Activated CD4-positive, CD25-positive, alpha-beta regulatory T cell treated with anti-CD3 and anti-CD28 coated beads, Interleukin-2, amount 50 U/mL, for 16 hours (primary cell): Measurements from ENCODE around the gene ARHGAP18.

Experiments
- DNase-seq: peaks from one replicate; pipeline ENCODE4 v3.0.0-alpha.2; 2020; ENCODE audit warnings: low read depth, low spot score

The ARHGAP18 gene

DNA sequence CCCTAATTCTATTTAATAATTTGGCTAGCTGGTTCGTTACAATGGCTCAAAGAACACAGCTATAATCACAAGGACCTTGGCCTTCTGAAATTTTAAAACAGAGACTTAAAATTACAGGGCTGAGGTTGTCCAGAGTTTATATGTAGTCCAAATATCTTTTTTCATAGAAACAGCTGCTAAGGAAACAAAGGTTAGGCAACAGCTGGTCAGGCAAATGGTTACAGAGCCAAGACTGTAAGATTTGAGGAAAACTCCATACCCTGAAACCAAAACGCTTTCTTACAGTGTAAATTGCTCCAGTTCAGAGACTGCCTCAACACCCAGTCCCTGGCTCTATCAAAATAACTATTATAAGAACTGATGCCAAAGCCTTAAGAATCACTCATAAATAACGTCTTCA lies 9.7 kb upstream of the ARHGAP18 start:
- DNase-seq = no peak

DNA sequence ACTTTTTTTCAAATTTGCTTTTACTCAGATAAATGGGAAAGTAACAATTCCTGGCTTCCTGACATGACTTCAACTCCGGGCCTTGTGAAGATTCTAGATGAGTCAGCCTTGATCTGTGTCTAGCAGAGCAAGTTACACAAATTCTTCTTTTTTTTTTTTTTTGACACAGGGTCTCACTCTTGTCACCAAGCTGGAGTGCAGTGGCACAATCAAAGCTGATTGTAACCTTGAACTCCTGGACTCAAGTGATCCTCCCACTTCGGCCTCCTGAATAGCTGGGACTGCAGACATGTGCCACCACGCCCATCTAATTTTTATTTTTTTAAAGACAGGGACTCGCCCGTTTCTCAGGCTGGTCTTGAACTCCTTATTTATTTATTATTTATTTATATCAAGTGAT lies 7.3 kb upstream of the ARHGAP18 start:
- no peak for DNase-seq

DNA sequence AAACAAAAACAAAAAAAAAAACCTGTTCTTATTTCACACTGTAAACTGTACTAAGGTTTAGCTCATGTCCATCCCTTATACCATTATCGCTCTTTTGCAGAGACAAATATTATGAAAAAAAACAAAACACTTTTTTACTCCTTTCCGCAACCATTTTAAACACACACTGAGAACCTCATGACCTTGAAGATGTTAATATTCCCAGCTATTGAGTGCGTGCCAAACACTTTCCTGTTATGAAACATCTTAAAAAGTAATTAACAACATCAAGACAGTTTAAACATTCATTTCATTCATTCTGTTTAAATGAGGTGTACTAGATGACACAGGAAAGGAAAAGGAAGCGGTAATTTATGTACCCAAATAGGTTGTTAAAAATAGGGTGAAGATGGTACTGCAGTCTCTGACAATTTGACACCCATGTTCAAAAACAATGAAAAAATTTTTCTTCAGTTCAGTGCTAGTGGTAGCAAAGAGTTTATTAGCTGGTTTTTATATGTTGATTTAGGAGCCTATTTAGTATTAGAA lies 3.9 kb upstream of the ARHGAP18 start:
- DNase-seq = no peak

DNA sequence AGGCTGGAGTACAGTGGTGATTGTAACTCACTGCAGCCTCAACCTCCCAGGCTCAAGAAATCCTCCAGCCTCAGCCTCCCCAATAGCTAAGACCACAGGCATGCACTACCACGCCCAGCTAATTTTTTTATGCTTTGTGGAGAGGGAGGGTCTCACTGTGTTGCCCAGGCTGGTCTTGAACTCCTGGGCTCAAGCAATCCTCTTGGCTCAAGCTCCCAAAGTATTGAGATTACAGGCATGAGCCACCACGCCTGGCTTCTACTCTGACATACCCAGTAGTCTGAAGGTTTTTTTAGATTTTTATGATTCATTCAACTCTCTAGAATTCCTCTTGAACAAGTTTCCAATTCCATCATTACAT lies 1.3 kb upstream of the ARHGAP18 start:
- DNase-seq = no peak

DNA sequence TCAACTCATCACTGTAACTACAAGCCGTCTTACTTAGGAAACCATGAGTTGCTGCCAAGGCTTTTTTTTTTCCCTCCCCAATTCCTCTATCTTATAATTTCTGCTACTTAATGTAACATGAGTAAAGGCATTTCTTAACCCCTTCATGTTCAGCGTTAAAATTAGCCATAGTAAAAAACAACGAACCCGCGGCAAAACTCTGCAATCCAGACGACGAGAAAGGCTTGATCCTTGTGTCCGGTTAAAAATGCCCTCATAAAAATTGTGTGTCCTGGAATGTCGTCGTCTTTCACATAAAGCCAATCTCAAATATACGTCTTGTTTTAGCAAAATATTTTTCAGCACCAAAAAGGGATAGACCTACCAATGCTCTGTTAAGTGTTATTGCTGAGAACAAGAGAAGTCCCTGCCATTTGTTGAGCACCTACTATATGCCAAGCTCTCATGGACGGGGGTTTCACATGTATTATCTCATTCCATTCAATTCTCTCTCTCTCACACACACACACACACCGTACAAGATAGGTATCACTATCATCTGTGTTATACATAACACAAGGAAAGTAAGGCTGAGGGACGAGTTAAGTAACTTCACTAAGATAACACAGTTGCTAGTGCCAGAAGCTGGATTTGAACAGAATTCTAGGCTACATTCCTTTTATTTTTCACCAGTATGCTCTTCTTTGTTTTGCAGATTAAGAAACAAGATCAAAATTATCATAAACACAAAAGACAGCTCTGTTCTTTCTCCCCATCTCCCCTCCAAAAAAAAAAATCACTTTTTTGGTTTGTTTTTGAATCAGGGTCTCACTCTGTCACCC lies 683 bp upstream of the ARHGAP18 start:
- no peak for DNase-seq

DNA sequence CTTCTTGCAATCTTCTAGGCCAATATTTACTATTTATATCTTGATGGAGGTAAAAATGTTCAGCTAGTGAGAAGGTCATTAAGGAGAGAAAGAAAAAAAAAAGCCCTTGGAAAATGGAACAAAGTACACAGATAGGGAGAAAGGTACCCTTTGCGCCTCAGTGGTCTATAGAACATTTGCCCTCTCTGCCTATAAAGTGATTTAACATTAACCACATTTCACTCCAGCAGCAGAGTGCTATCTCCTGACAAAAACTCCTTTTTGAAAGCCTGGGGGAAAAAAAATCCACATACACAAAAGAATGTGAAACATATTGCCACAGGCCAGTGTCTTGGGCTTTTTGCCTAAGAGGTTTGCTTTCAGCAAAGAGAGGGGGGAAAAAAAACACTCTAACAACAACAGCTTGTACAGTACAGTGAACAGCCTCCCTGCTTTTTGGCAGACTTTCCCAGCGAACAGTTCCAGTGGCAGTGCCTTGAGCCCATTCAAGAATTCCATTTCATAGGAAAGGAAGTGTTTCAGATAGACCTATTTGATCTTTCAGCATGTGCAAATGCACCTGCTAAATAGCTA lies 695 bp downstream of the ARHGAP18 start:
- no peak for DNase-seq

DNA sequence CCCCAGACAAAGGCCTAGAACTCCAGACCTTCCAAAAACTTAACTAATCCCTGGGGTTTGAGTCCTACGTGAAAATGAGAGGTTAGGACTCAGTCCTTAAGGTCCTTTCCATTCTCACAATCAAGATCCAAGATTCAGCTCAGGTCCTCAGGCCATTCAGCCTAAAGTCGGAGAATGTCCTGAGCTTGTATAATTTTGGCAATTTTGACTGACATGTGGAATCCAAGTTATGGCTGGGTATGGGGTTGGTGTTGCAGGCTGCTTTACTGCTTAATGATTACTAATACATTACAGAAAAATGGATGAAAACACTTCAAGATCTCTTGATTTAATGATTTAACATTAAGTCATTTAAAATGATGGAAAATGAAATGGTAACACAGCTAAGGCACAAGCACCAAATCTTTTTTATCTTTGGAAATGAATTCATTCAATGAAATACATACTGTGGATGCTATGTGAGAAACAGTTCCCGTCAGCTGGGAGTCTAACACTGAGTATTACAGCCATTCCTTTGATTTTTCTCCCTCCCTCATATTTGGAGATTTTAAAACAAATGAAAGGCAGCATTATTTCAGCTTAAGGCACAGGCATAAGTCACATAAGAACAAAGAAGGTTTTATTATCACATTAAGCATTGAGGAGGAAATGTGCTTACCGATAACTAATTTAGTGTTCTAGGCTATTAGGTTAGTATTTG lies 1.3 kb downstream of the ARHGAP18 start:
- DNase-seq = no peak

DNA sequence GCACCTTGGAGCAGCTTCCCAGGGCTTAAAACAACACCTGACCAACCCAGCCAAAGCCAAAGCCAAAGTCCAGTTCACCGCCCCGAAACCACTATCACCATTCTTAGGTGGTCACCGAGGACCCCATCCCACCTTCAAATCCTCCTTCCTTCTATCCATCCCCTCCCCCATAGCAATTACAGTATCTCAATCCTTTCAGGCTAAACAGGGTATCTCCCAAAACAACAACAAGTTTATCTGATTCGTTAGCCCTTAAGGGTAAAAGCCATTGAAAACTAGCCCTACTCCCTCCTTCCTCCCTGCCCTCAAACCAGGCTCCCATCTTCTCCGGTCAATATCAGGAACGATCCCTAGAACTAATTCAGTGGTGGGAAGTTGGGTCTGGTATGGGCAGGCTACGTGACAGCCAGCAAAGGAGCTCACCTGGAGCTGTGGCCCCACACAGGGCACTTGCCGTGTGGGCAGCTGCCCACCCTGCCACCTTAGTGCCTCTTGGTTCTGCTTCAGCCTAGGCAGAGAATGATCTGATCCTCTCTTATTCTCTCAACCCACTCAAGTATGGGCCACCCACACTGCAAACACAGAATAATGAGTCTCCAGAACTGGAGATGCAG lies 2.0 kb downstream of the ARHGAP18 start:
- DNase-seq = no peak

DNA sequence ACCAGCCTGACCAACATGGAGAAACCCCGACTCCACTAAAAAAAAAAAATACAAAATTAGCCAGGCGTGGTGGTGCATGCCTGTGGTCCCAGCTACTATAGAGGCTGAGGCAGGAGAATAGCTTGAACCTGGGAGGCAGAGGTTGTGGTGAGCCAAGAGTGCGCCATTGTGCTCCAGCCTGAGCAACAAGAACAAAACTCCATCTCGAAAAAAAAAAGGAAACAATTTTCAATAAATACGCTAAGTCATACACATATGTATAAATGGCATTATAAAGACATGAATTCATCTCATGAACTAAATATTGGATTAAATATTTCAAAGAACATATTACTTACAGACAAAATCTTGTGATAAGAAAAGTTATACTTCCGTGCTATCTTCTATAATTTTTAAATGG lies 2.9 kb downstream of the ARHGAP18 start:
- DNase-seq = no peak

DNA sequence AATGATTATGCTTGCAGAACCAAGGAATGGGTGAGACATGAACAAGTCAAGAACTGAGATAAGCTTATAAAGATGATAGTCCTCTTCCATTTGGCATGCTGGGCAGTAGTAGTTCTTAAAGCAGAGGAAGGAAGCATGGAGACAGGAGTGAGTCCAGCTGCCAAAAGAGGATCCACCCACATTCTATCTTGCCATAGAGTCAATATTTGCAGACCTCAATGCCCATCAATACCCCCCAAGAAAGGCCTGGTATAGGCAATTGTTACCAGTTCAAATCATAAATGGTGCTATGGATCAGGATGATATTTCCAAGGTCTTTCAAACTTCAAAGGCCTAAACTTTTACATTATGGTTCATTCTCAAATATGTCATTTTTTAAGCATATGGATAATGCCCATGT lies 4.8 kb downstream of the ARHGAP18 start:
- no peak for DNase-seq

DNA sequence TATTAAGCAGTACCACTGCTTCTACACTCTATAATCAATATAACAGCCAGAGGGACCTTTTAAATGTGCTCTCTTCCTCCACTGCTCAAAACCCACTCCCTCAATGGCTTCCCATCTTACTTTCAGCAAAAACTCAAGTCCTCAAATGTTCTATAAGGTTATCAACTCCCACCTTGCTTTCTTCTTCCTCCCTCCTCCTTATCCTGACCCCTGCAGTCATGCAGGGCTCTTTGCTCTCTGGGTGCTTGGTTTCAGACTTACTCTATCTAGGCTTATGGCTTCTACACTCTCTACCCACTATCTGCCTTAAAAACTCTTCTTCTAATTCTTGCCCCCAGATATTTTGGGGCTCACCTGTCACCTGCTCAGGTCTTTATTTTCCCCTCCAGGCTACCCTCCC lies 5.3 kb downstream of the ARHGAP18 start:
- no peak for DNase-seq

DNA sequence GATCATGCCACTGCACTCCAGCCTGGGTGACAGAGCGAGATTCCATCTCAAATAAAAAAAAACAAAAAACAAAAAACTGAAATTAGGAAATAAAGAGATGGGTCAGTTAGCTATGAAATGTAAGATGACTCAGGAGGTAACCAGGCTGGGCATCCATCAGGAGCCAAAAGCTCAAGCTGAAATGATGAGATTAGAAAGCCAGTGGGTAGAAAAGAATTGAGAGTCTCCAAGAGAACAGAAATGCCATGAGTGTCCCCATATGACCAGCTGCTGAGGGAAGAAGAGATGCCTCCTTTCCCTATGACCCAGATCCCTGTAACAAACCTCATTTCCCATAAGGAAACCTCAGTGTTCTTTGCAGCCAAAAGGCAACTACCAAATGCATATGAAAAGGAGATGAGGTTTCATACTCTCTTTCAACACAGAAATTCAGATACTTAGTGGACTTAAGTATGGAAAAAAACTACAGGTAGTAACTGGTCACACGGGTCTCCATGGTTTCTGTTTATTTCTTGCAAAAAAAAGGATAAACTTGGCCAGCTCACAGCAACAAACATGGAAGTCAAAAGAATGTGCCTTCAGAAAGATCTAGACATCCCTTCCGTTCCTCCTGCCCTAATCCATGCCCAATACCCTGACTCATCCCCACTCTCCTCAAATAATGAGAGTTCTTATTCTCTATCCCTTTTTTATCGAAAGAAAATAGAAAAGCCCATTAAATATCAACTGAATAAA lies 8.1 kb downstream of the ARHGAP18 start:
- DNase-seq = no peak

DNA sequence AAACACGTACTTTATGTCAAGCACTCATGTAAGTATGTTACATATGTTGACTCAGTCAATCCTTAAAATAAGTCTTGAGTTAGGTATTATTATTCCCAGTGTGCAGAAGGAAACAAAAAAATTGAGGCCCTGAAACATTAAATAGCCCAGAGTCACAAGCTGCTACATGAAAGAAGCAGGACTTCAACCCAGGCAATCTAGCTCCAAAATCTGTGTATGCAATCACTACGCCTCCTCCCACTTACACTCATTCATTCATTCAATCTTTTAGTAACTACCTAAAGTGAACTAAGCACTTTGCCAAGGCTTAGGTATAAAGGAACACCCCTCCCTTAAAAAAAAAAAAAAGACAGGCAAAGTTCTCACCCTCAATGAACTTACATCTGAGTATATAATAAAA lies 9.3 kb downstream of the ARHGAP18 start:
- no peak for DNase-seq

DNA sequence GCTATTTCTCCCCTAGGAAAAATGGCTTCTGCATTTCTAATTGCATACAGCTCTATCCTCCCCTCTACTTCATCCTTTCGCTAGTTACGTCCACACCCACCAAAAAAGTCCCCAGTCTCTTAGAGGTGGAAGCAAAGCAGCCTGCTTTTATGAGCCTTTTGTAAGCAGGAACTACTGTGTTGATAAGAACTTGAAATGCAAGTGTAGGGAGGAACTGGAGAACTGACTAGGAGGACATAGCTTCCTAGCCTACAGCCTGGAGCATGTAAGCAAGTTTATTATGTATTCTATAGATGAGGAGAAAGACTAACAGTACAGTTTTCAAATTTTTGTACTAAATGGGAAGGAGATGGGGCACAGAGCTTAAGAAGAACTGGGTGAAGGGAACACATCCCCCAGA lies 10.3 kb downstream of the ARHGAP18 start:
- no peak for DNase-seq

DNA sequence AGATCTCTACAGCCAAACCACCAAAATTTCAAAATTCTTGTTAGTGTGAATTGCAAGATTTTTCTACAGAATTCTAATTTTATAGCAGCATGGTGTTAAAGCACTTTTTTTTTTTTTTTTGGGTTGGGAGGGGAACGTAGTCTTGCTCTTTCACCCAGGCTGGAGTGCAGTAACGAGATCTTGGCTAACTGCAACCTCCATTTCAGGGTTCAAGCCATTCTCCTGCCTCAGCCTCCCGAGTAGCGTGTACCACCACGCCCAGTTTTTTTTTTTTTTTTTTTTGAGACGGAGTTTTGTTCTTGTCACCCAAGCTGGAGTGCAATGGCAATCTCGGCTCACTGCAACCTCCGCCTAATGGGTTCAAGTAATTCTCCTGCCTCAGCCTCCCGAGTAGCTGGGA lies 11.5 kb downstream of the ARHGAP18 start:
- DNase-seq = no peak

DNA sequence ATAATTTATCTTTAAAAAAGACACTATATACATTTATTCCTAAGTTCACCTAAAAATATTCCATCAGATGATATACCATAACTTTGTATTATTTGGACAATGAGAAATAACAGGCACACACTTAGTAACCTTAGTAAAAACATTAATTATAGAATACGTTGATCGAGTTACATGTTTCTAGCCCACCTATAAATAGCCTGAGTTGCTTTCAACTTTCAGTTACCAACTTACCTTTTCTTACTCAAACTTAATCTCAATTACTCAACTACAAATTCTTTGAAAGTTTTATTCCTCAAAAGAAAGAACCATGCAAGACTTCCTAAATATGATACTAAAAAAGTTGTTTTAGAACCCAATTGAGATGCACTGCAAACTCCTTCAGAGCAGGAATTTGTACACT lies 12.2 kb downstream of the ARHGAP18 start:
- DNase-seq = no peak

DNA sequence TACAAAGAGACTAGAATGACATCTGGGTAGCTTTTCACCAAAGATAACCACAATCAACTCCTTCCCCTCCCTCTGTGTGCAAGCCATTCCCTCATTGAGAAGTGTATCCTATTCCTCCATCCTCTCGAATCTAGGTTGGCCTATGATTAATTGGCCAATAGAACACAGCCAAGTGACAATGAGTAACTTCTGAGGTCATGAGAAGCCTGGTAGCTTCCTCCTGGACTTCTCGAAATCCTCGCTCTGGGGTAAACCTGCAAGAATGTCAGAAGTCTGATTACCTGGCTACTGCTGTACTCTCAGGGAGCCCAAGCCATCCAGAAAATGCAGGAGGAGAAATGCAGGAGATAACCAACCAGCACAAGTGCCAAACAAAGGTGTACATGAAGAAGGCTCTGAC lies 13.1 kb downstream of the ARHGAP18 start:
- DNase-seq = no peak

DNA sequence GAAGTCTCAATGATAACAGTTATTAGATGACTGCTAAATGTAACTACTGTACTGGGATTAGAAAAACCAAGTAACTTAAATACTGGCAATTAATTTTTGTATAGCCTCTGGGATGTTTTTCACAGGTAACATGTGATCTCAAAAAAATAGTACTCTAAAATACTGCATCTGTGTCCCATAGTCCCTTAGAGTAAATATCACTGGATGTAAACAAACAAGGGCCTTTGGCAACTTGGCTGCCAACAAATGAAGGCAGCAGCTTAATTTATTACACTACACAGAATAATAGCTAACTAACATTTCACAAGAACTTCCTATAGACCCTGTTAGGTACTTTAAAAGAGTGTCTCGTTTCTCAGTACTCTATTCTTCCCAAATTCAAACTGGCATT lies 14.0 kb downstream of the ARHGAP18 start:
- DNase-seq = no peak

DNA sequence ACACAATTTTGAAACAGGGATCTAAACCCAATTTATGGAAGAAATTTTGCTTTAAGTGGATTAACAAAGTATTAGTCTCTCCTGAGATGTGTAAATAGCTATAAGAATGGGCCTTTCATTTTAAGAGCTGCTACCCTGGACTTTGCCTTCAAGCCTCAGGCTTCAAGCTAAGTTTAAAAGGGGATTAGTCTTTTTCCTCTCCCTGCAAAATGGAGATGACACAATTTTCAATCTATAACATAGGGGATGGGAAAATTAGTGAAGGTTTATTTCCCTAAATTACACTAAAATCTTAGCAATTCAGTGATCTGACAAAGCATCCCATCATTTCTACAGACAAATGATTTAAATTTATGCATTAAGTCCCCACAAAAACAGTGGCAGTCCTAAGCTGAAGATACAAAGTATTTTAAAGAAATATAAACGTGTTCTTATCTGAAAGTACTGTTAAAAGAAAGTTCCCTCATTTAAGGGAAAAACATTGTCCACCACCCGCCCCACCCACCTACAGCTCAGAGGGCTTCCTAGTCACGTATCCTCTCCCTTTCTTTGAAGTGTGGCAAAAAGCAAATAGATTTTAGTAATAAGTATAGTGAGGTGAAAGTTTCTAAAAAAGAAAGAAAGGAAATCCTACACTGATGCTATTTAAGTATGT lies 14.5 kb downstream of the ARHGAP18 start:
- no peak for DNase-seq

DNA sequence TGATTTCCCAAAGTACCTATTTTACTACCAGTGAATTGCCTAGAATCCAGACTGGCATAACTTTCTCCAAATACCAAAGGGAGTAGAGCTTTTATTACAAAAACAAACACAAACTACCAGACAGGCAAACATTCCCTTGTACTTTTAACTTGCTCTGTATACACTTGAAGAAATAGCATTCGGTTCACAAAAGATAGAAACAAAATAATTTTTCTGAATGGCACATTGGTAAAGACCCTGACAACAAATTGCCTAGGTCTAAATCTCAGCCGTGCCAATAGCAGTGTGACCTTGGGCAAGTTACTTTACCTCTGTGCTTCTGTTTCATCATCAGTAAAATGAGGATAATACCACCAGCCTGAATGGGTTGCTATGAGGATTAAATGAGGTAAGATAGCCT lies 15.9 kb downstream of the ARHGAP18 start:
- no peak for DNase-seq

DNA sequence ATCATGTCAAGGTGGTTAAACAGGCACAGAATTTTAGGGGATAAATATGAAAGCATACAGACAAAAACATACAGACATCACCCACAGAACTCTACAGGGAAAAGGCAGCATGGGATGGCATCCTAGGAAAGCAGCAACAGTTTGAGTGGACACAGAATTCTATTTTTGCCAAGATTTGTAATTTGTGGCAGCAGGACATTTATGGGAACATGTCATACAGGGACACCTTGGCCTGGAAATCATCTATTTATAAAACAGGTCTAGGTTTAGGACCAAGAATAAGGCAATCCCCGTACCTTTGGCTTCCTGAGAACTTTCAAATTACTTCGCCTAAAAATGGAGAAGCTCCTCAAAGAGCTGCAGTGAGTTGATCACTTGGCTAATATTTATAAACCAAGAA lies 17.5 kb downstream of the ARHGAP18 start:
- no peak for DNase-seq
